ENCODE data around the gene TCEA3.
"Not testable (repeated sequence)": the region's sequence is repeated elsewhere in the genome, so short reads cannot be mapped to it uniquely, and the experiment has no call there.

Gene TCEA3

GRCh38 chr1:23389837-23390321 is 34.7 kb downstream of the TCEA3 start:
- FAIRE-seq = no peak

DNA sequence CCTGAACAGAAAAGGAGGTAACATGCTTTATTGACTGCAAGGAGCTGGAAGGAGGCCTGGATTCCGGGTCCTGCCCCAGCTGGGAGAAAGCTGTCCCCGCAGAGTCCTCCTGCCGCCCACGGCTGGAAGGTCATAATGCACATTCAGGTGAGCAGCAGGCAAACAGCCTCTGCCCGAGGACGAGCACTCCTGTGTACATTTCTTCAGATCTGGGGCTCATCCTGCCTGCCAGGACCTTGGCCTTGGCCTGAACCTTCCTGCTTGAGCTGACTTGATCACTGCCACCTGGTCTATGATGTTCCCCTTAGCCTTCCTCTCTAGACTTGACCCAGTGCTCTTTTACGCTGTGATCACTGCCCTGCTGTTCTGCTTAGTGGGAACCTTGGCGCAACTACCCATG is 37.1 kb downstream of the TCEA3 start:
- FAIRE-seq = no peak

- FAIRE-seq = no peak
Observed at GRCh38 chr1:23385119-23385621, 39.4 kb downstream of the TCEA3 start.

GRCh38 chr1:23384312-23385058 is 40.1 kb downstream of the TCEA3 start:
- no peak for FAIRE-seq

GRCh38 chr1:23383577-23384311 is 40.8 kb downstream of the TCEA3 start:
- no peak for FAIRE-seq

DNA sequence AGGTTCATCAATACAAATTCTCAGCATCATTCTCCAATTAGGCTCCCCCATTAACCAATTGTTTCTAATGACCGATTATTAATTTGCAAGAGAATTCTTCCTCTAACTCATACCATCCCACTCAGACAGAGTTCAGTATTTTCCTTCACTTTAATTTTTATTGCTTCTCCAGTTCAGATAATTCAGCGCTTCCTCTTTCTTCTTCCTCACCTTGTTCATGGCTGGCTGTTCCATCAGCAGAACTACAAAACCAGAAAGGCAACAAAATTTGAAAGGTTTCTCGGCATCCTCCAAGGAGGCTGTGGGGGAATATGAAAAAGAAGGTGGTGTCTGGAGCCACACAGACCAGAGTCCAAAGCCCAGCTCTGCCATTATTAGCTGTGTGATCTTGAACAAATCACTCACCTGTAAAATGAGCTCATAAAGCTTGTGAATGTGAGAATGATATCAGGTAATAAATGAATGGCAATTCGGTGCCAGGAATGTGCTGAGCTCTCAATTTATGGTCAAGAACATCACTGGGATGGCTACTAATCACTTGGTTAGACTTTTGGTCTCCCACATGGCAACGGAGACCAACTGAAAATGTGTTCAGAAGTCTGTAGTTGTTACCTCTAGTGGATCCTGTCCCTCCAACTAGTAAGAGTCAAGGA is 43.2 kb downstream of the TCEA3 start:
- no peak for FAIRE-seq

DNA sequence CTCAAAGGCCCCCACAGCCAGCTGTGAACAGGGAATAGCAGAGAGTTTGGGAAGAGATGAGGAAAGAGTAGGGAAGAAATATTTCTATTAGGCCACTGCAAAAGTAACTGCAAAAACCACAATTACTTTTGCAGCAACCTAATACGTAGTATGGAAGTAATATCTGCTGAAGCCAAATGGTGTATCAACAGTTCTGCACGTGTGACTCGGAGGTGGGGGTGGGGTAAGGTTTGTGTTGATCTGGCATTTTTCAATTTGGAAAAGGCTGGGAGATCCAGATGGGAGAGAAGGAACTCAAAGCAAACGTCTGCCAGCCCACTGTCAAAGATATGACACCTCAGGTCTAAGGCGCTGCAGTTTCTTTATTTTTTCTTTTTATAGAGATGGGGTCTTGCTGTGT is 43.8 kb downstream of the TCEA3 start:
- FAIRE-seq = no peak

- not testable (repeated sequence) for FAIRE-seq
Observed at GRCh38 chr1:23380236-23380635, 44.3 kb downstream of the TCEA3 start.

DNA sequence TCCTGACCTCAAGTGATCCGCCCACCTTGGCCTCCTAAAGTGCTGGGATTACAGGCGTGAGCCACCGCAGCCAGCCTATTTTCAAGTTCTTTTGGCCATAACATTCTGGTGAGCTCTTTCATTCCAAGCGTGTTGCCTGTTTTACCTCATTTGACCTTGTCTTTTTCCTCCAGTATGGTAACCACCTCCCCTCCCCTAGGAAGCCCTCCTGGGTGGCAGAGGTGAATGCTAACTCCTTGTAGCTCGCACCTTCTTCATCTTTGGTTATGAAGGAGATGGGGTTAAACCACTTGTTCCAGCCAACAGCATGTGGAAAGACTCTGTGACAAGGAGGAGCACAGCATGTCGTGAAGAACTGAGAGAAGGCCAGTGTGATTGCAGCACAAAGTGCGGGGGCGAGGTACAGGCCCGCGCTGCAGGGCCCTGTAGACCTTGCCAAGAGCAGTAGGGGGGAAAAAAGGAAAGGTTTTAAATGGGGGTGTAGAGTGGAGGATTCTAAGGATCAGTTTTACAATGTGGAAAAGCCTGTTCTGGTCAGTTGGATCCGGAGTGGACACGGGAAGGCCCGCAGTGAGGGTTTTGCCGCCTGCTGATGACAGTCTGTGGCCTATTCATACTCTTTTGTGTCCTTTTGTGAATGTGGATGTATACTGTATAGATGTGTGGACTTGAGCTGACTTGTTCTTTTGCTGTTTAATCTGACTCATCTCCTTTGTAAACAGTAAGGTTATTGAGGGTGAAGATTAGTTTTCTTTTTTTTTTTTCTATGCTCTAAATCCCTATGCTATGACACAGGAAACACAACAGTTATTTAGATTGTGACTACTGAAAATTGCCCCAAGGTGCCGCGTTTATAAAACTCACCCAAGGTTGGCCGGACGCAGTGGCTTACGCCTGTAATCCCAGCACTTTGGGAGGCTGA is 47.4 kb downstream of the TCEA3 start:
- FAIRE-seq = no peak

DNA sequence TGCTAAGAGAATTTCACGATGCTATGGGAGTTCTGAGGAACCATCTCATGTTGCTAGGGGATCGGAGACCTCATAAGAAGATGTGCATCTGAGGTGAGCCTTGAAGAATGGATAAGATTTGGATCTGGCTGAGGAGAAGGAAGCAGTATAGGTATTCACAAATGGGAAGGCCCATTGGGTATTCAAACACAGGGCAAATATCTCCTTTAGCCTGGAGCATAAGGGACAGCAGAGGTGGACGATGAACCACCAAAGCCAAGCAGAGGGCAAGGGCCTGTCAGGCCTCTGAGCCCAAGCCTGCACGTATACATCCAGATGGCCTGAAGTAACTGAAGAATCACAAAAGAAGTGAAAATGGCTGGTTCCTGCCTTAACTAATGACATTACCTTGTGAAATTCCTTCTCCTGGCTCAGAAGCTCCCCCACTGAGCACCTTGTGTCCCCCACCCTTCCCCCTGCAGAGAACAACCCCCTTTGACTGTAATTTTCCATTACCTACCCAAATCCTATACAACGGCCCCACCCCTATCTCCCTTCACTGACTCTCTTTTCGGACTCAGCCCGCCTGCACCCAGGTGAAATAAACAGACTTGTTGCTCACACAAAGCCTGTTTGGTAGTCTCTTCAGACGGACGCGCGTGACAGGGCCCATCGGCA is 50.3 kb downstream of the TCEA3 start:
- FAIRE-seq = not testable (repeated sequence)

- FAIRE-seq = no peak
Observed at GRCh38 chr1:23371987-23372880, 52.3 kb downstream of the TCEA3 start.

- no peak for FAIRE-seq
Observed at GRCh38 chr1:23370709-23371584, 53.6 kb downstream of the TCEA3 start.

DNA sequence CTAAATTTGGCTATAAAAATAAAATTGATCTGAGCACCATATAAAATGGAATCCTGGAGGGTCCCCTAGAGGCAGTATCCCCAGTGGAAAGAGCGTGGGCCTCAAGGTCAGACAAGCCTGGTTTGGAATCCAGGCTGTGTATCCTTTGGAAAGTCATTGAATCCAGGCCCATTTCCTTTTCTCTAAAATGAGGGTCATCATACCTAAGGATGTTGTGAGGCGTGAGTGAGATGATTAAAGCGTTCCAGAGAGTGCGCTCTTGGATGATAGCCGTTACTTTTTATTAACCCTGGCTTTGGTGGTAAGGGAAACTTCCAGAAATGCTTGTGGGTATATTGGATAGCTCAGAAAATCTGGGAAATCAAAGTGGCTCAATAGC is 54.2 kb downstream of the TCEA3 start:
- FAIRE-seq = no peak

DNA sequence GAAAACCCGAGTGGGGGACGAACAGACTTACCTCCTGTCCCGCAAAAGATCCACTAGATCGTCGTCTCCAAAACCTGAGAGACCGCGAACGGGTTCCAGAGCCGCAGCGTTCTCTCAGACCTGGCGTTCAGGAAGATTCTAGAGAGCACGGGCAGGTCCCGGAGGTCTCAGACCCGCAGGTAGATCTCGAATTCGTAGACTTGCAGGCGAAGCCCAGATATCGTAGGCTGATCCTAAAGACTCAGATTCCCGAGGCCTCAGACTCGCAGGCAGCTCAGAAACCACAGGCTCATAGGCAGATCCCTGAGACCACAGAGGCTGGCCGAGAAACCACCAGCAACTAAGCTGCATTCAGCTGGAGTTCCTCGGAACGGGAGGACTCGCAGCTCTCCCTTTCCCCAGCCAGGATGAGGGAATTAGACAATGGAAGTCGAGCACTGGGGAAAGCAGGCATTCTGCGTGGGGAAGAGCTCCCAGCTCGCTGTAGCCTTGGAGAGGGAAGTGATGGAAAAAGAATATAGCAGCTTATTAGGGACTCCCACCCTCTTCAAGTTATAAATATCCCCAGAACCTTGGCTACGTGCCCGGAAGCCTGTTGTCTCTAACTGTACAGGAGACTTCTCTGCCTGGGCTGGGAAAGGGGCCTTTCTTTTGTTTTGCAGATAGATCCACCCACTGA is 55.1 kb downstream of the TCEA3 start, which contains the start of gene ZNF436:
TSS of gene ZNF436 (minus strand) at position 502 of the 679 bp plus-strand sequence. CDS start 1,831 bp downstream, outside the sequence.
- FAIRE-seq = no peak

DNA sequence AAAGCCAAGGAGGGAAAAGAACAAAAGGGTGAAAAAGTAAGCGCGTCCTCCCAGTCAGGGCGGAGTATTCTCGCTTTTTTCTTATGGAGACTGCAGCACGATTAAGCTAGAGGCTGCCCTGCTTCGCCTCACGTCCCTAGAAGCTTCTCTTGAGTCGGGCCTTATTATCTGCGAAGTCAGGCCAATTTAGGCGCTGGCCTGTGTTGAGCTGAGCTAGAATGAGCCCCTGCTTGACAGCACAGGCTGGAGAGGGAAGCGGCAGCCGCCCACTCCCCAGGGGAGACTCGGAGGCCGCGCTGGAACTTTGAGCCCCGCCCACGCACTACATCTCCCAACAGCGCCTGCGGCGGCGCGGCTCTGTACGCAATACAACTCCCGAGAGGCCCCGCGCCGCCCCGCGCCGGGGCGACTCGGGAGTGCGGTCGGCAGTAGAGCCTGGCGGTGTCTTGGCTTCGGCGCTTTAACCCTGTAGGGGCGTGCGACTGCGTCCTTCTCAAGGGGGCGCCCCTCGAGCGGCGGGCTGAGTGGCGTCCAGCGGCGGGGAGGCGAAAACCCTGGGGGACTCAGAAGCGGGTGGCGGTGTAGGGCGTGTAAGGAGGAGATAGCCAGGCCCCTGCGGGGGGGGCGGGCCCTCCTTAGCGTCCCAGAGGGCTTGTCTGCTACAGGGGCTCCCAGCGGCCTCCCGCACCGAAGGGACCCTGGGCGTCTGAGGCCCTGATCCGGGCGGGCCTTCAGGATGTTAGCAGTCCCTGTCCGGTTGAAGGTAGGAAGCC is 55.8 kb downstream of the TCEA3 start:
- no peak for FAIRE-seq

DNA sequence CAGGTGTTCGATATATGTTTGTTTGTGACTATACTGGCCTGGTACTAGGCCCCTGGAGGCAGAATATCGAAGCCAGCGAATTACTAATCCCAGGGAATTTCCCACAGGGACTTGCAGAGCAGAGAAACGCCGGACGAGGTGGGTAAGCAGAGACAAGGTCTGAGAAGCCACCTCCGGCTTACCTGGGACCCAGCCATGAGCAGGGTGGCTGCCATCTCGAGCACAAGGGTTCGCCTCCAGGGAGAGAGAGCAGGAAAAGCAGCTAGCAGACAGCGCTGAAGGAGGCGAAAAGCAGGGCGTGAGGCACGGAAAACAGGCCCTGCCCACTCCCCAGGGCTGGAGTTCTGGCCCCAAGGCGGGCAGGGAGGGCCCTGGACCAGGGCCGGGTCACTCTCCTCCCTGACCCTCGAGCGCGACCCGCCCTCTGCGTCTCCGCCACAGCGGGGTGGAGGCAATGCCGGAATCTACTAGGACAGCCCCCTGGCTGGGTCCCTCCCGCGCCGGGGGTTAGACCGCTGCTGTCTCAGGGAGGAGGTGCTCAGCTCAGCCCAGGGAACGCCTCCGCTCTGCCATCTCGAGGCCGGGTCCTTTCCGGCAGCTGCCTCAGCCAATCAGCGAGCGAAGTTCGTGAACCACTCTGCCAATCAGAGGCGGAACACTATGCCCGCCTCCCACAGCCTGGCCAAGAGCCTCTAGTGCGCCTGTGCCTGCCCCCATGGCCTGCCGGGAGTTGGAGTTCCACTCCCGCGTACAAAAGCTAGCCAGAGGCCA is 56.6 kb downstream of the TCEA3 start:
- FAIRE-seq = no peak

- FAIRE-seq = no peak
Observed at GRCh38 chr1:23367451-23367790, 57.1 kb downstream of the TCEA3 start.
